H1 (cell line): ENCODE data around the gene ABL1. TPM values are rescaled to one million over a fixed set of nuclear protein-coding genes. Genes with fewer than 3 reads are reported as not detected.

Experiments used
- CTCF ChIA-PET: fragments of 300-600 bp; sonication (Branson Sonifier 250); formaldehyde crosslinking; loops from one replicate; lab custom pipeline; 2021; ENCODE audit not compliant: partially characterized antibody; lab: Charles Lee
- POLR2A ChIA-PET: fragments of 300-600 bp; sonication (Branson Sonifier 250); formaldehyde crosslinking; loops from one replicate; lab custom pipeline; 2021; ENCODE audit warnings: inconsistent platforms; ENCODE audit not compliant: partially characterized antibody; lab: Charles Lee
- DNase-seq, 2 experiments: peaks; one replicate each; pipeline versions ENCODE4 v3.0.0 to v3.0.0-alpha.2; 2010 to 2022; ENCODE audit warnings: low spot score in 2 of 2, low read depth in 1 of 2, mixed read lengths in 1 of 2
- FAIRE-seq: peaks from 2 replicates; lab custom pipeline; 2011; peaks lifted over from hg19 to GRCh38; lab: Jason Lieb, UNC
- H2AFZ ChIP-seq: 2 replicates; pipeline ENCODE4 v1.8.1; 2012; ENCODE audit warnings: low read length, inconsistent platforms
- H2AK5ac ChIP-seq: 2 replicates; pipeline ENCODE4 v1.6.1; 2013; ENCODE audit warnings: low read depth, low read length
- H2BK120ac ChIP-seq: replicated peaks from 2 replicates; pipeline ENCODE3; 2013; ENCODE audit warnings: low read depth, low read length, inconsistent platforms
- H2BK12ac ChIP-seq: 2 replicates; pipeline ENCODE4 v1.6.1; 2013; ENCODE audit warnings: low read depth, low read length
- H2BK15ac ChIP-seq: 2 replicates; pipeline ENCODE4 v1.6.1; 2013; ENCODE audit warnings: low read length
- H2BK20ac ChIP-seq: 2 replicates; pipeline ENCODE4 v1.6.1; 2013; ENCODE audit warnings: low read length
- H2BK5ac ChIP-seq: 2 replicates; pipeline ENCODE4 v1.6.1; 2013; ENCODE audit warnings: low read depth, low read length
- H3K14ac ChIP-seq: 2 replicates; pipeline ENCODE4 v1.6.1; 2013; ENCODE audit warnings: inconsistent platforms; ENCODE audit not compliant: insufficient read length
- H3K18ac ChIP-seq: 2 replicates; pipeline ENCODE4 v1.6.1; 2013; ENCODE audit warnings: low read length; ENCODE audit errors: extremely low read depth
- H3K23ac ChIP-seq: 2 replicates; pipeline ENCODE4 v1.6.1; 2013; ENCODE audit warnings: inconsistent platforms; ENCODE audit not compliant: insufficient read length
- H3K23me2 ChIP-seq: 2 replicates; pipeline ENCODE4 v1.6.1; 2013; ENCODE audit warnings: low read depth, low read length
- H3K27ac ChIP-seq: 2 replicates; pipeline ENCODE4 v1.6.1; 2011; ENCODE audit warnings: low read depth, low read length, inconsistent platforms
- H3K27me3 ChIP-seq, 4 experiments: replicated peaks in 1 of 4; 1 replicate in 1 of 4; 2 replicates in 3 of 4; pipeline versions ENCODE4 v1.6.1 to v1.8.1; 2011 to 2013; ENCODE audit warnings: low read length in 3 of 4, mild to moderate bottlenecking in 3 of 4, inconsistent platforms in 2 of 4, mixed read lengths in 2 of 4, moderate library complexity in 1 of 4; ENCODE audit not compliant: control insufficient read depth in 3 of 4, insufficient read depth in 3 of 4; ENCODE audit errors: extremely low read depth in 1 of 4
- H3K36me3 ChIP-seq, 4 experiments: 2 replicates each; pipeline versions ENCODE4 v1.6.1 to v1.8.1; 2011 to 2013; ENCODE audit warnings: mild to moderate bottlenecking in 4 of 4, low read length in 3 of 4, moderate library complexity in 2 of 4, control low read depth in 1 of 4, inconsistent platforms in 1 of 4; ENCODE audit not compliant: insufficient read depth in 4 of 4, control insufficient read depth in 2 of 4
- H3K4ac ChIP-seq: replicated peaks from 2 replicates; pipeline ENCODE3; 2013; ENCODE audit warnings: low read length, low read depth, mixed read lengths, inconsistent platforms; ENCODE audit not compliant: insufficient read length
- H3K4me1 ChIP-seq, 4 experiments: replicated peaks in 1 of 4; 1 replicate in 1 of 4; 2 replicates in 3 of 4; pipeline versions ENCODE4 v1.6.1 to v1.8.1; 2011 to 2013; ENCODE audit warnings: low read length in 3 of 4, inconsistent platforms in 2 of 4, mixed read lengths in 1 of 4; ENCODE audit not compliant: insufficient read depth in 4 of 4, control insufficient read depth in 3 of 4
- H3K4me2 ChIP-seq, 2 experiments: 2 replicates each; pipeline versions ENCODE4 v1.6.1 to v1.8.1; 2011 to 2013; ENCODE audit warnings: low read depth in 2 of 2, low read length in 2 of 2, control low read depth in 1 of 2, inconsistent platforms in 1 of 2, mild to moderate bottlenecking in 1 of 2; ENCODE audit not compliant: insufficient read depth in 1 of 2
- H3K4me3 ChIP-seq, 4 experiments: fragments of 200-600, 300-600 bp in 1 of 4; sonication (generic), shearing (Covaris generic), sonication (Bioruptor Twin) in 1 of 4; 2 replicates each; pipeline versions ENCODE4 v1.5.1 to v1.8.1; 2011 to 2016; ENCODE audit warnings: low read length in 4 of 4, low read depth in 3 of 4, control low read depth in 2 of 4, inconsistent platforms in 2 of 4, mild to moderate bottlenecking in 2 of 4, mixed read lengths in 1 of 4, moderate library complexity in 1 of 4; ENCODE audit not compliant: insufficient read depth in 2 of 4; ENCODE audit errors: extremely low read depth in 1 of 4
- H3K56ac ChIP-seq: replicated peaks from 2 replicates; pipeline ENCODE3; 2013; ENCODE audit warnings: low read depth, mild to moderate bottlenecking, mixed read lengths, low read length, inconsistent platforms; ENCODE audit not compliant: insufficient read length
- H3K79me1 ChIP-seq: 2 replicates; pipeline ENCODE4 v1.6.1; 2013; ENCODE audit warnings: low read depth, low read length, control low read depth
- H3K79me2 ChIP-seq, 2 experiments: 2 replicates each; pipeline versions ENCODE4 v1.6.1 to v1.8.1; 2012 to 2013; ENCODE audit warnings: low read length in 2 of 2, mild to moderate bottlenecking in 2 of 2, inconsistent platforms in 1 of 2; ENCODE audit not compliant: insufficient read depth in 2 of 2, control insufficient read depth in 1 of 2
- H3K9ac ChIP-seq, 4 experiments: replicated peaks in 1 of 4; 1 replicate in 1 of 4; 2 replicates in 3 of 4; pipeline versions ENCODE4 v1.6.1 to v1.8.1; 2011 to 2013; ENCODE audit warnings: low read depth in 3 of 4, low read length in 3 of 4, control low read depth in 2 of 4, mild to moderate bottlenecking in 2 of 4, moderate library complexity in 2 of 4, inconsistent platforms in 1 of 4; ENCODE audit errors: extremely low read depth in 1 of 4
- H3K9me3 ChIP-seq, 2 experiments: 2 replicates each; pipeline versions ENCODE4 v1.6.1 to v1.8.1; 2012 to 2013; ENCODE audit warnings: mild to moderate bottlenecking in 2 of 2, moderate library complexity in 2 of 2, control low read depth in 1 of 2, inconsistent platforms in 1 of 2, low read depth in 1 of 2, low read length in 1 of 2, mixed read lengths in 1 of 2; ENCODE audit not compliant: insufficient read depth in 2 of 2
- H4K20me1 ChIP-seq, 2 experiments: replicated peaks in 1 of 2; 2 replicates each; pipeline versions ENCODE3 to v1.8.1; 2011 to 2013; ENCODE audit warnings: inconsistent platforms in 2 of 2, low read length in 2 of 2, mild to moderate bottlenecking in 1 of 2; ENCODE audit not compliant: insufficient read depth in 2 of 2, control insufficient read depth in 1 of 2
- H4K5ac ChIP-seq: 2 replicates; pipeline ENCODE4 v1.6.1; 2013; ENCODE audit warnings: low read length, low read depth, mixed read lengths, inconsistent platforms; ENCODE audit not compliant: insufficient read length
- H4K8ac ChIP-seq: 2 replicates; pipeline ENCODE4 v1.8.0; 2013; ENCODE audit warnings: mild to moderate bottlenecking, moderate library complexity, low read length, inconsistent platforms; ENCODE audit not compliant: insufficient read depth; ENCODE audit errors: extremely low read depth
- H4K91ac ChIP-seq: replicated peaks from 2 replicates; pipeline ENCODE3; 2013; ENCODE audit warnings: low read length, mixed read lengths, inconsistent platforms; ENCODE audit not compliant: insufficient read length
- ASH2L ChIP-seq: fragments of 200-600, 300-600 bp; sonication (generic); IDR thresholded peaks from one replicate; pipeline ENCODE4 v1.7.1; 2017; ENCODE audit warnings: low read length
- CBX5 ChIP-seq: fragments of 300-800, 300-1000 bp; sonication (generic); IDR thresholded peaks from 2 replicates; pipeline ENCODE4 v1.7.1; 2016; ENCODE audit warnings: antibody characterized with exemption, low read length, low read depth
- EGR1 ChIP-seq: IDR thresholded peaks from 2 replicates; pipeline ENCODE4 v1.6.1; 2011; ENCODE audit warnings: low read depth, low read length, borderline replicate concordance
- KDM1A ChIP-seq: fragments of 200-600, 300-600 bp; sonication (generic); IDR thresholded peaks from 2 replicates; pipeline ENCODE4 v1.7.1; 2016; ENCODE audit warnings: mild to moderate bottlenecking, low read length, borderline replicate concordance
- MAX ChIP-seq: IDR thresholded peaks from 2 replicates; pipeline ENCODE4 v1.6.1; 2012; ENCODE audit warnings: inconsistent platforms
- RNF2 ChIP-seq: fragments of 200-900, 300-1000 bp; sonication (generic); IDR thresholded peaks from 2 replicates; pipeline ENCODE4 v1.7.1; 2016; ENCODE audit warnings: borderline replicate concordance, low read depth, mild to moderate bottlenecking, antibody characterized with exemption, low read length; ENCODE audit not compliant: poor library complexity, severe bottlenecking; ENCODE audit errors: missing control alignments
- TAF1 ChIP-seq: IDR thresholded peaks from 2 replicates; pipeline ENCODE4 v1.6.1; 2011; ENCODE audit warnings: mild to moderate bottlenecking, low read depth, low read length
- TAF7 ChIP-seq: optimal IDR thresholded peaks from 2 replicates; pipeline ENCODE3; 2011; ENCODE audit warnings: low read depth, mild to moderate bottlenecking, inconsistent platforms, low read length, moderate library complexity, borderline replicate concordance
- WGBS, 2 experiments: shearing (Covaris generic) in 1 of 2; methylation state at CpG; one replicate each; pipeline versions ENCODE4 v1.1.6 to v1.1.7; 2013 to 2015; ENCODE audit warnings: low lambda C conversion rate in 2 of 2, mixed read lengths in 2 of 2, inconsistent platforms in 1 of 2, low coverage in 1 of 2, missing lambda C conversion rate in 1 of 2; ENCODE audit not compliant: insufficient replicate concordance in 2 of 2, insufficient coverage in 1 of 2, insufficient read length in 1 of 2; ENCODE audit errors: extremely low coverage in 1 of 2, missing lambda C conversion rate in 1 of 2; 5-methylcytosine and 5-hydroxymethylcytosine counted together
- polyA plus RNA-seq, 7 experiments: library from polyadenylated mRNA; depleted of rRNA in 3 of 7; stranded (reverse) in 5 of 7; unstranded in 2 of 7; fragments of >200 nt in 5 of 7; fragments of 200-250 nt in 2 of 7; gene quantifications; 1 replicate in 5 of 7; 2 replicates in 1 of 7; 4 replicates in 1 of 7; pipeline versions ENCODE4 v1.2.1 to v1.2.3, GENCODE V29; 2011 to 2013; ENCODE audit warnings: missing spikeins in 2 of 7, mixed read lengths in 2 of 7
- total RNA-seq: library from RNA; stranded (reverse); fragmentation: NEBNext Ultra II Directional; extraction: Animal tissue kit (Norgen Biotek cat#: 25700); gene quantifications from 2 replicates; pipeline ENCODE4 v1.2.1, GENCODE V29; 2021

The ABL1 gene
- total and polyA plus RNA-seq, 2 of the 8 experiments (the other 6 are each of a cell fraction or from before 2014, with no cell fraction given), result 35.3 to 104 TPM

- H4K8ac ChIP-seq, result no peak overlapping the region
- FAIRE-seq, result no peak
- no peak overlapping the region for H2BK12ac ChIP-seq
- H3K27me3 ChIP-seq, result no peaks in the 10 kb centered on the region
- no peaks in the 10 kb centered on the region for H4K20me1 ChIP-seq
- ChIA-PET POLR2A (interaction anchor here (1.4 kb wide), 1 partner anchor 9 kb away, joined by 3 read pairs; no protein-coding TSS in a partner anchor), CTCF (interaction anchor here (0.6 to 3.7 kb wide), 7 partner anchors 12 to 243 kb away, joined by 3 to 14 read pairs (median 5); no protein-coding TSS in a partner anchor)
- H2BK120ac ChIP-seq, result no peak overlapping the region
- no peak for DNase-seq
- H3K14ac ChIP-seq, result no peak overlapping the region
- H3K9ac ChIP-seq, result no peak overlapping the region
- H3K23ac ChIP-seq, result no peak overlapping the region
- no peak overlapping the region for H2BK5ac ChIP-seq
- H2AFZ ChIP-seq, result no peak overlapping the region
- H3K79me1 ChIP-seq, result no peaks in the 10 kb centered on the region
- no peaks in the 10 kb centered on the region for H3K9me3 ChIP-seq
- no peaks in the 10 kb centered on the region for H3K36me3 ChIP-seq
- H2AK5ac ChIP-seq, result no peak overlapping the region
- no peaks in the 10 kb centered on the region for H3K23me2 ChIP-seq
- no peak overlapping the region for H3K4ac ChIP-seq
- TF ChIP-seq EGR1, result no peak
- no peak for TF ChIP-seq KDM1A
- no peak for TF ChIP-seq ASH2L
- TF ChIP-seq TAF1, result no peak
- TF ChIP-seq MAX, result no peak
- TF ChIP-seq CBX5, result no peak
- no peak for TF ChIP-seq TAF7
- no peak for TF ChIP-seq RNF2
- H3K56ac ChIP-seq, result no peak overlapping the region
- no peak overlapping the region for H3K27ac ChIP-seq
- H4K5ac ChIP-seq, result no peak overlapping the region
- peaks cover 0 to 12% (median 2%) of the 10 kb centered on the region in 4 experiments; a peak in 5 of 7 replicates for H3K4me1 ChIP-seq
- no peaks in the 10 kb centered on the region for H3K79me2 ChIP-seq
- no peak overlapping the region for H2BK20ac ChIP-seq
- H4K91ac ChIP-seq, result no peak overlapping the region
- H3K18ac ChIP-seq, result no peak overlapping the region
- H3K4me3 ChIP-seq, result no peak overlapping the region
- no peak overlapping the region for H2BK15ac ChIP-seq
- H3K4me2 ChIP-seq, result no peak overlapping the region
- WGBS, 2 experiments, result 85% methylated on average over 17 of the region's 19 CpGs; no CpG with 5 or more reads in 1 of the 2 experiments
Observed at GRCh38 chr9:130925050-130925678, 90.1 kb downstream of the ABL1 start.
